Spleen (tissue), 7 donors: ENCODE measurements around the gene GALNT15.

Experiments used
- POLR2A ChIP-seq, 3 donors: fragments of 450-650 bp; IDR thresholded peaks; one replicate each; pipeline ENCODE4 v1.5.1; 2017; ENCODE audit warnings: antibody characterized with exemption in 3 of 3, mild to moderate bottlenecking in 1 of 3
- TF ChIP-seq, protein P1 (sequence below), 11 experiments: fragments of 200-600 bp in 7 of 11; fragments of 450-650 bp in 4 of 11; sonication (generic) in 4 of 11; IDR thresholded peaks in 8 of 11; conservative IDR thresholded peaks in 3 of 11; 1 replicate in 7 of 11; 2 replicates in 4 of 11; pipeline versions ENCODE4 v1.4.0 to v1.8.0; 2016 to 2021; ENCODE audit warnings: antibody characterized with exemption in 11 of 11, inconsistent platforms in 4 of 11, mild to moderate bottlenecking in 1 of 11
- donor health status: DM: no; HTN: no; CAD: no; lungs with moderate emphysema.
- donor health status: DM: no; HTN: no; CAD: no.
- donor health status: DM: no; HTN: no; CAD: no.

DNA sequence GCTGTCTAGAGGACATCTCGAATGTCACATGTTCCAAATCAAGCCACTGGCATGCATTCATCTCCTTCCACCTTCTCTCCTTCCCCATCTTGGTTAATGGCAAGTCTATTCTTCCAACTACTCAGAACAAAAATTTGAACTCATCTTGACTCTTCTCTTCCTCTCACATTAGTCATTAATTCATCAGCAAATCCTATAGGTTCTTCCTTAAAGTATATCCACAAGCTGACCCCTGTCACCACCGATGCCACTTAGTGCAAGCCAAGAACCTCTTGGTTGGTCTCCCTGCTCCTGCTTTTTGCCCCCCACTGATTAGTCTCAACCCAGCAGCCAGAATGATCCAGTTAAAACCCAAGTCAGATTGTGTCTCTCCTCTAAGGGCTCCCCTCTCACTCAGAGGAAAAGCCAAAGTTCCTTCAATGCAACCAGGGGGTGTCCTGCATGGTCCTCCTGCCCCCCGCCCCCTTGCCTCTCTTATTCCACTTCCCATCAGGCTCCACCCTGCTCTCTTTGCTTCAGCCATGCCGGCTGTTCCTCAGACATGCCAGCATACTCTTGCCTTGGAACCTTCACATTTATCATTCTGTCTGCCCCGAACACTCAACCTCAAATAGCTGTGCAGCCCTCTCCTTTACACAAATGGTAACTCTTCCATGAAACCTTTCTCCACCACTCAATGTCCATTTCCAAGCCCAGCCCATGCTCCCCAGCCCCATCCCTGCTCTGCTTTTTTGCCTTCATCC is 1.0 kb upstream of the GALNT15 start:
- TF ChIP-seq POLR2A (IDR thresholded peaks at IDR 0.05) = no peak
- TF ChIP-seq, protein P1, sequence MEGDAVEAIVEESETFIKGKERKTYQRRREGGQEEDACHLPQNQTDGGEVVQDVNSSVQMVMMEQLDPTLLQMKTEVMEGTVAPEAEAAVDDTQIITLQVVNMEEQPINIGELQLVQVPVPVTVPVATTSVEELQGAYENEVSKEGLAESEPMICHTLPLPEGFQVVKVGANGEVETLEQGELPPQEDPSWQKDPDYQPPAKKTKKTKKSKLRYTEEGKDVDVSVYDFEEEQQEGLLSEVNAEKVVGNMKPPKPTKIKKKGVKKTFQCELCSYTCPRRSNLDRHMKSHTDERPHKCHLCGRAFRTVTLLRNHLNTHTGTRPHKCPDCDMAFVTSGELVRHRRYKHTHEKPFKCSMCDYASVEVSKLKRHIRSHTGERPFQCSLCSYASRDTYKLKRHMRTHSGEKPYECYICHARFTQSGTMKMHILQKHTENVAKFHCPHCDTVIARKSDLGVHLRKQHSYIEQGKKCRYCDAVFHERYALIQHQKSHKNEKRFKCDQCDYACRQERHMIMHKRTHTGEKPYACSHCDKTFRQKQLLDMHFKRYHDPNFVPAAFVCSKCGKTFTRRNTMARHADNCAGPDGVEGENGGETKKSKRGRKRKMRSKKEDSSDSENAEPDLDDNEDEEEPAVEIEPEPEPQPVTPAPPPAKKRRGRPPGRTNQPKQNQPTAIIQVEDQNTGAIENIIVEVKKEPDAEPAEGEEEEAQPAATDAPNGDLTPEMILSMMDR (IDR thresholded peaks at IDR 0.05 in 8 of 11, conservative IDR thresholded peaks at IDR 0.05 in 3 of 11) = no peak
